PC-3 (cell line): ENCODE measurements around the gene SSRP1. TPM values are rescaled to one million over a fixed set of nuclear protein-coding genes. Genes with fewer than 3 reads are reported as not detected.

ENCODE experiments used
- ATAC-seq: fragments of 200-7000 bp; cut with Tn5 transposase; 2 replicates; pipeline ENCODE4 v1.9.1; 2020; ENCODE audit warnings: mild to moderate bottlenecking, moderate library complexity
- BruUV-seq: library from RNA; stranded (reverse); fragments of 400-500 nt; replicated peaks from 2 replicates; lab custom pipeline; 2021; lab: Mats Ljungman, UMichigan
- CTCF ChIA-PET: fragments of 300-600 bp; sonication (Branson Sonifier 250); formaldehyde crosslinking; loops from one replicate; lab custom pipeline; 2022; ENCODE audit warnings: antibody characterized with exemption; lab: Charles Lee
- POLR2A ChIA-PET: fragments of 300-600 bp; sonication (Branson Sonifier 250); formaldehyde crosslinking; loops from one replicate; lab custom pipeline; 2022; ENCODE audit warnings: antibody characterized with exemption; ENCODE audit not compliant: unreplicated experiment; lab: Charles Lee
- DNase-seq: peaks from one replicate; pipeline ENCODE4 v3.0.0-alpha.2; 2015
- H2AFZ ChIP-seq: fragments of 300-600 bp; sonication (generic); 2 replicates; pipeline ENCODE4 v1.6.0; 2016; ENCODE audit warnings: antibody characterized with exemption, low read length
- H3F3A ChIP-seq: fragments of 300-600 bp; sonication (generic); one replicate; pipeline ENCODE4 v1.6.0; 2017; ENCODE audit warnings: antibody characterized with exemption, low read length, control low read depth, mild to moderate bottlenecking; ENCODE audit not compliant: unreplicated experiment
- H3K27ac ChIP-seq: fragments of 300-600 bp; sonication (generic); 2 replicates; pipeline ENCODE4 v1.5.1; 2016; ENCODE audit warnings: mild to moderate bottlenecking, low read length
- H3K27me3 ChIP-seq: fragments of 300-600 bp; sonication (generic); 2 replicates; pipeline ENCODE4 v1.6.1; 2016; ENCODE audit warnings: low read length, mixed read lengths
- H3K36me3 ChIP-seq: fragments of 300-600 bp; sonication (generic); 2 replicates; pipeline ENCODE4 v1.6.1; 2016; ENCODE audit warnings: low read depth, mixed run types, low read length, mixed read lengths
- H3K4me1 ChIP-seq: fragments of 300-600 bp; sonication (generic); 2 replicates; pipeline ENCODE4 v1.5.1; 2016; ENCODE audit warnings: low read length; ENCODE audit not compliant: insufficient read depth
- H3K4me2 ChIP-seq: fragments of 300-600 bp; sonication (generic); 2 replicates; pipeline ENCODE4 v1.6.0; 2016; ENCODE audit warnings: low read length
- H3K4me3 ChIP-seq: fragments of 300-600 bp; sonication (generic); 2 replicates; pipeline ENCODE4 v1.5.1; 2016; ENCODE audit warnings: mild to moderate bottlenecking, low read length, mixed read lengths
- H3K79me2 ChIP-seq: fragments of 300-600 bp; sonication (generic); 2 replicates; pipeline ENCODE4 v1.6.1; 2017; ENCODE audit warnings: low read length, mixed read lengths
- H3K9ac ChIP-seq: fragments of 300-600 bp; sonication (generic); 2 replicates; pipeline ENCODE4 v1.6.0; 2016; ENCODE audit warnings: mild to moderate bottlenecking, low read length
- H3K9me2 ChIP-seq: fragments of 300-600 bp; sonication (generic); replicated peaks from 2 replicates; pipeline ENCODE4 v1.6.1; 2016; ENCODE audit warnings: mixed run types, low read length, mixed read lengths
- H3K9me3 ChIP-seq: fragments of 300-600 bp; sonication (generic); 2 replicates; pipeline ENCODE4 v1.6.1; 2016; ENCODE audit warnings: low read length, mixed read lengths
- H4K20me1 ChIP-seq: fragments of 300-600 bp; sonication (generic); 2 replicates; pipeline ENCODE4 v1.6.1; 2016; ENCODE audit warnings: low read length, mixed read lengths
- EZH2 ChIP-seq: fragments of 300-600 bp; sonication (generic); IDR thresholded peaks from one replicate; pipeline ENCODE4 v1.6.1; 2017; ENCODE audit warnings: antibody characterized with exemption, mild to moderate bottlenecking, low read length; ENCODE audit not compliant: unreplicated experiment
- EZH2phosphoT487 ChIP-seq: fragments of 300-600 bp; sonication (generic); IDR thresholded peaks from 2 replicates; pipeline ENCODE4 v1.6.1; 2018; ENCODE audit warnings: mild to moderate bottlenecking, antibody characterized with exemption, low read length, borderline replicate concordance
- intact Hi-C: fragments of 100-400 bp; cut with micrococcal nuclease; formaldehyde crosslinking; loops from 2 replicates; pipeline ENCODE4 v1.9.0; 2023
- total RNA-seq: library from RNA; depleted of rRNA; stranded (reverse); fragments of >200 nt; gene quantifications from 2 replicates; pipeline ENCODE4 v1.2.3, GENCODE V29; 2014
- TF ChIP-seq, protein P1 (sequence below): fragments of 300-600 bp; sonication (generic); conservative IDR thresholded peaks from 2 replicates; pipeline ENCODE4 v1.5.1; 2017; ENCODE audit warnings: antibody characterized with exemption, low read depth, mild to moderate bottlenecking, low read length

Gene SSRP1
- total RNA-seq, 1 experiment from 2014 or later, result 228 TPM

DNA sequence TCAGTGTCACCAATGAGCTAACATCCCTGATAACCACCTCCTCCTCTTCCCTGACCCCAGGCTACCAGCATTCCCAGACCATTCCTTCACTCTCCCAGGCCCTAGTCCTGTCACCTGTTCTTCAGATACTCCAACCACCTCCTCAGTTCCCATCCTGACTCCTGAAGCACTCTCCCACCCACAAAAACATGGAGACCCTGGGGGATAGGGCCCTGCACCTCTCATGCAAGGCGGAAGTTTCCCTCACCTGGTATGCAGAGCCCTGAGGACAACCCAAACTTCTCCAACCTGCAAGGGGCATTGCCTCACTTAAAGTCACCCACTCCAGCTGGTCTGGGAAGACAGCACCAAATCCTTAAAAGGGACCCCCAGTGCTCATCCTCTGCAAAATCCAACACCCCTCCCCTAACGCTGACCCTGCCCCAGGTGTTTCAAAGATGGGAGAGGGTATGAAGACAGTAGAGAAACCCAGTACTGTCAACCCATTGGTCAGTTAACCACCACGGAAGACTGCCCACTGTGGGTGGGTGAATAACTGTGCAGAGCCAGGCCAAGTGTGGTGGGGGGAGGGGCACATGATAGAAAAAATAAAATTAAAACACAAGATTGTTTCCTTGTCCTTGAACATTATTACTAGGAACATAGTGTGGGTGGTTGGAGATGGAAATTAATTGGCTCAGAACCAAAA lies 12.4 kb downstream of the SSRP1 start:
- no TSS peak for BruUV-seq
- Histone ChIP-seq H3K4me2 (peak overlapping the region; percentile 93), H3K79me2 (peaks cover 40% of the 10 kb centered on the region), H3K27me3 (no peaks in the 10 kb centered on the region), H2AFZ (no peak overlapping the region), H3K27ac (peak overlapping the region; percentile 82), H3K9me3 (no peaks in the 10 kb centered on the region), H3K36me3 (peaks cover 27% of the 10 kb centered on the region; the same call in 1 of the 2 replicates), H3K9me2 (no peaks in the 10 kb centered on the region), H4K20me1 (peaks cover 14% of the 10 kb centered on the region; the same call in 1 of the 2 replicates), H3K9ac (peak overlapping the region; percentile 72), H3F3A (peaks cover 7% of the 10 kb centered on the region), H3K4me1 (peaks cover 53% of the 10 kb centered on the region), H3K4me3 (peak overlapping the region; percentile 85)
- TF ChIP-seq EZH2phosphoT487 (no peak), EZH2 (no peak)
- TF ChIP-seq, protein P1, sequence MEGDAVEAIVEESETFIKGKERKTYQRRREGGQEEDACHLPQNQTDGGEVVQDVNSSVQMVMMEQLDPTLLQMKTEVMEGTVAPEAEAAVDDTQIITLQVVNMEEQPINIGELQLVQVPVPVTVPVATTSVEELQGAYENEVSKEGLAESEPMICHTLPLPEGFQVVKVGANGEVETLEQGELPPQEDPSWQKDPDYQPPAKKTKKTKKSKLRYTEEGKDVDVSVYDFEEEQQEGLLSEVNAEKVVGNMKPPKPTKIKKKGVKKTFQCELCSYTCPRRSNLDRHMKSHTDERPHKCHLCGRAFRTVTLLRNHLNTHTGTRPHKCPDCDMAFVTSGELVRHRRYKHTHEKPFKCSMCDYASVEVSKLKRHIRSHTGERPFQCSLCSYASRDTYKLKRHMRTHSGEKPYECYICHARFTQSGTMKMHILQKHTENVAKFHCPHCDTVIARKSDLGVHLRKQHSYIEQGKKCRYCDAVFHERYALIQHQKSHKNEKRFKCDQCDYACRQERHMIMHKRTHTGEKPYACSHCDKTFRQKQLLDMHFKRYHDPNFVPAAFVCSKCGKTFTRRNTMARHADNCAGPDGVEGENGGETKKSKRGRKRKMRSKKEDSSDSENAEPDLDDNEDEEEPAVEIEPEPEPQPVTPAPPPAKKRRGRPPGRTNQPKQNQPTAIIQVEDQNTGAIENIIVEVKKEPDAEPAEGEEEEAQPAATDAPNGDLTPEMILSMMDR, result no peak
- ATAC-seq, result no peak
- intact Hi-C loops, result loop anchor here (5.0 kb wide), 1 partner anchor 1254 kb away; the partner anchor contains the start of genes LPXN and ZFP91
- peak; percentile 21 for DNase-seq
- CTCF ChIA-PET, result interaction anchor here (1.3 to 1.9 kb wide), 2 partner anchors 23 to 74 kb away, joined by 8 to 9 read pairs; no protein-coding TSS in a partner anchor
- POLR2A ChIA-PET, result interaction anchor here (0.6 kb wide), 1 partner anchor 79 kb away, joined by 3 read pairs; no protein-coding TSS in a partner anchor

DNA sequence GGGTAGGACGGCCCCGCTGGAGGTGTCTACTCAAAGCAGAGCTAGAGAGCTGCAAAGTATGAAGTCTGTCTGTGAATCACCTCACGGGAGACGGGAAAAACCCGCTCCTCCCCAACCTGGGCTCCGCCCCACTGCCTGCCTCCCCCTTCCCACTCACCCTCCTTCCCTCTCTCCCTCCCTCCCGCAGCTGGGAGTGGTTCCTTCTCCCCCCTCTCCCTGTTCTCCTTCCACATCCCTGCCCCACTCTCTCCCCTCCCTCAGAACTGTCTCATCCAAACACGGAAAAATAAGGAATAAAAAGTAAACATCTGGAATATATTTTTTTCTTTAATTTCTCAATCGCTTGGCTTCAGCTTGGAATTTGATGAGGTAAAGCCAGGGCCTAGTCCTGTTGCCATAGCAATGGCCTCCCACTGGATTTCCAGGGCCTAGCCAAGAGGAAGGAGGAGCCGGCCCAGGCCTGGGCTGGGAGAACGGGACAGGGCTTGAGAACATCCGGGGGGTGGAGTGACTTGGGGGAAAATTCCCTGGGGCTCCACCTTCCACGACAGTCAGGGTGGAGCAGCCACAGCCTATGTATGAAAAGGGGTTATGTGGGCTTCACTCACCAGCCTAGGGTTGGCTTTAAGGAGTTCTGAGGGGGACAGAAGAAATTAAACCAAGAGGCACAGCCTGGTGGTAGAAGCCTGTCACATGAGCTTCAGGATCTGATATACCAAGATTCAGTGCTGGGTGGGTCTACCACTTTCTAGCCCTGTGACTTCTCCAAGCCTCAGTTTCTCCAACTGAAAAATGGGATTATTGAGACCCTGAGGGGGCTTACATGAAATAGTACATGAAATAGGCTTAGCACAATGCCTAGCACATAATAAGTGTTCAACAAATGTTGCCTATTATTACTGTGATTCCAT lies 13.2 kb downstream of the SSRP1 start:
- ChIA-PET POLR2A (interaction anchor here (0.6 to 1.2 kb wide), 3 partner anchors 11 to 83 kb away, joined by 7 to 12 read pairs (median 7); partner anchors contain the start of gene SSRP1), CTCF (interaction anchor here (0.6 to 1.9 kb wide), 5 partner anchors 11 to 1329 kb away, joined by 3 to 9 read pairs (median 8); partner anchors contain the start of gene SSRP1)
- H3K4me3 ChIP-seq, result peak overlapping the region; percentile 85
- ATAC-seq (peak; percentile 52), DNase-seq (peak; percentile 93)
- no peaks in the 10 kb centered on the region for H3K27me3 ChIP-seq
- H3F3A ChIP-seq, result peaks cover 7% of the 10 kb centered on the region
- intact Hi-C loops, result loop anchor here (1.0 to 5.0 kb wide), 3 partner anchors 11 to 1255 kb away; partner anchors contain the start of genes LPXN and ZFP91
- peak overlapping the region; percentile 8 for H2AFZ ChIP-seq
- peak overlapping the region; percentile 56 for H3K9ac ChIP-seq
- H3K4me2 ChIP-seq, result peak overlapping the region; percentile 93
- no peaks in the 10 kb centered on the region for H3K9me3 ChIP-seq
- peaks cover 42% of the 10 kb centered on the region for H3K79me2 ChIP-seq
- BruUV-seq, result TSS peak; percentile 18
- H3K4me1 ChIP-seq, result peaks cover 53% of the 10 kb centered on the region
- TF ChIP-seq, protein P1, result no peak
- TF ChIP-seq EZH2 (no peak), EZH2phosphoT487 (no peak)
- H3K36me3 ChIP-seq, result peaks cover 27% of the 10 kb centered on the region
- peak overlapping the region; percentile 82 for H3K27ac ChIP-seq
- peaks cover 14% of the 10 kb centered on the region; the same call in 1 of the 2 replicates for H4K20me1 ChIP-seq
- no peaks in the 10 kb centered on the region for H3K9me2 ChIP-seq
